ENCODE data around the gene PKDREJ. TPM values are rescaled to one million over a fixed set of nuclear protein-coding genes. Genes with fewer than 3 reads are reported as not detected.

Gene PKDREJ
- total RNA-seq, 1 experiment from 2014 or later = 0.02 TPM

DNA sequence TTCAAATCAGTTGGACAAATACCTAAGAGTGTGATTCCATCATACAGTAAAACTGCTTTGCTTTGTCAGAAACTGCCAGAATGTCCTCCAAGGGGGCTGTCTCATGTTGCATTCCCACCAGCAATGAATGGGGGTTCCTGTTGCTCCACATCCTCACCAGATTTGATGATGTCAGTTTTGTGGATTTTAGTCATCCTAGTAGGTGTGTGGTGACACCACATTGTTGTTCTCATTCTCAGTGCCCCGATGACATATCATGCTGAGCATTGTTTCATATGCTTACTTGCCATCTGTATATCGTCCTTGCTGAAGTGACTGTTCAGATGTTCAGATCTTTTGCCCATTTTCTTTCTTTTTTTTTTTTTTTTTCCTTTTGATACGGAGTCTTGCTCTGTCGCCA lies 50.1 kb downstream of the PKDREJ start:
- H3K9me3 Mint-ChIP-seq = peaks cover 39% of the 10 kb centered on the region
- H3K4me1 Mint-ChIP-seq = no peaks in the 10 kb centered on the region
- peaks cover 5% of the 10 kb centered on the region; the same call in 1 of the 2 replicates for H3K27me3 Mint-ChIP-seq (ENCODE audit: low read depth)
- ChIA-PET CTCF (no interaction called here), POLR2A (interaction anchor here (0.7 kb wide), 1 partner anchor 263 kb away, joined by 9 read pairs; no protein-coding TSS in a partner anchor)
- ATAC-seq (no peak), DNase-seq (ENCODE audit: low spot score) (no peak)
- H3K27ac Mint-ChIP-seq = no peak overlapping the region
- H3K36me3 Mint-ChIP-seq = peaks cover 37% of the 10 kb centered on the region
- H3K4me3 Mint-ChIP-seq = no peak overlapping the region
- TF ChIP-seq GABPB1 (CRISPR knock-in tag; IDR thresholded peaks at IDR 0.05) = no peak
- no peak for TF ChIP-seq NR3C1 (CRISPR knock-in tag; conservative IDR thresholded peaks at IDR 0.05; ENCODE audit: low read depth)
- TF ChIP-seq, protein P1, sequence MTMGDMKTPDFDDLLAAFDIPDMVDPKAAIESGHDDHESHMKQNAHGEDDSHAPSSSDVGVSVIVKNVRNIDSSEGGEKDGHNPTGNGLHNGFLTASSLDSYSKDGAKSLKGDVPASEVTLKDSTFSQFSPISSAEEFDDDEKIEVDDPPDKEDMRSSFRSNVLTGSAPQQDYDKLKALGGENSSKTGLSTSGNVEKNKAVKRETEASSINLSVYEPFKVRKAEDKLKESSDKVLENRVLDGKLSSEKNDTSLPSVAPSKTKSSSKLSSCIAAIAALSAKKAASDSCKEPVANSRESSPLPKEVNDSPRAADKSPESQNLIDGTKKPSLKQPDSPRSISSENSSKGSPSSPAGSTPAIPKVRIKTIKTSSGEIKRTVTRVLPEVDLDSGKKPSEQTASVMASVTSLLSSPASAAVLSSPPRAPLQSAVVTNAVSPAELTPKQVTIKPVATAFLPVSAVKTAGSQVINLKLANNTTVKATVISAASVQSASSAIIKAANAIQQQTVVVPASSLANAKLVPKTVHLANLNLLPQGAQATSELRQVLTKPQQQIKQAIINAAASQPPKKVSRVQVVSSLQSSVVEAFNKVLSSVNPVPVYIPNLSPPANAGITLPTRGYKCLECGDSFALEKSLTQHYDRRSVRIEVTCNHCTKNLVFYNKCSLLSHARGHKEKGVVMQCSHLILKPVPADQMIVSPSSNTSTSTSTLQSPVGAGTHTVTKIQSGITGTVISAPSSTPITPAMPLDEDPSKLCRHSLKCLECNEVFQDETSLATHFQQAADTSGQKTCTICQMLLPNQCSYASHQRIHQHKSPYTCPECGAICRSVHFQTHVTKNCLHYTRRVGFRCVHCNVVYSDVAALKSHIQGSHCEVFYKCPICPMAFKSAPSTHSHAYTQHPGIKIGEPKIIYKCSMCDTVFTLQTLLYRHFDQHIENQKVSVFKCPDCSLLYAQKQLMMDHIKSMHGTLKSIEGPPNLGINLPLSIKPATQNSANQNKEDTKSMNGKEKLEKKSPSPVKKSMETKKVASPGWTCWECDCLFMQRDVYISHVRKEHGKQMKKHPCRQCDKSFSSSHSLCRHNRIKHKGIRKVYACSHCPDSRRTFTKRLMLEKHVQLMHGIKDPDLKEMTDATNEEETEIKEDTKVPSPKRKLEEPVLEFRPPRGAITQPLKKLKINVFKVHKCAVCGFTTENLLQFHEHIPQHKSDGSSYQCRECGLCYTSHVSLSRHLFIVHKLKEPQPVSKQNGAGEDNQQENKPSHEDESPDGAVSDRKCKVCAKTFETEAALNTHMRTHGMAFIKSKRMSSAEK (CRISPR knock-in tag; IDR thresholded peaks at IDR 0.05; ENCODE audit: borderline replicate concordance) = no peak
- no peak for TF ChIP-seq TEAD4 (CRISPR knock-in tag; IDR thresholded peaks at IDR 0.05)
- TF ChIP-seq, protein P2, sequence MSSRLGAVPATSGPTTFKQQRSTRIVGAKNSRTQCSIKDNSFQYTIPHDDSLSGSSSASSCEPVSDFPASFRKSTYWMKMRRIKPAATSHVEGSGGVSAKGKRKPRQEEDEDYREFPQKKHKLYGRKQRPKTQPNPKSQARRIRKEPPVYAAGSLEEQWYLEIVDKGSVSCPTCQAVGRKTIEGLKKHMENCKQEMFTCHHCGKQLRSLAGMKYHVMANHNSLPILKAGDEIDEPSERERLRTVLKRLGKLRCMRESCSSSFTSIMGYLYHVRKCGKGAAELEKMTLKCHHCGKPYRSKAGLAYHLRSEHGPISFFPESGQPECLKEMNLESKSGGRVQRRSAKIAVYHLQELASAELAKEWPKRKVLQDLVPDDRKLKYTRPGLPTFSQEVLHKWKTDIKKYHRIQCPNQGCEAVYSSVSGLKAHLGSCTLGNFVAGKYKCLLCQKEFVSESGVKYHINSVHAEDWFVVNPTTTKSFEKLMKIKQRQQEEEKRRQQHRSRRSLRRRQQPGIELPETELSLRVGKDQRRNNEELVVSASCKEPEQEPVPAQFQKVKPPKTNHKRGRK (CRISPR knock-in tag; IDR thresholded peaks at IDR 0.05; ENCODE audit: borderline replicate concordance) = no peak
- no peak for TF ChIP-seq ETV6 (CRISPR knock-in tag; IDR thresholded peaks at IDR 0.05)
- no peak for TF ChIP-seq HMGA2 (CRISPR knock-in tag; IDR thresholded peaks at IDR 0.05)
- no peak for TF ChIP-seq ZNF416 (CRISPR knock-in tag; IDR thresholded peaks at IDR 0.05)

DNA sequence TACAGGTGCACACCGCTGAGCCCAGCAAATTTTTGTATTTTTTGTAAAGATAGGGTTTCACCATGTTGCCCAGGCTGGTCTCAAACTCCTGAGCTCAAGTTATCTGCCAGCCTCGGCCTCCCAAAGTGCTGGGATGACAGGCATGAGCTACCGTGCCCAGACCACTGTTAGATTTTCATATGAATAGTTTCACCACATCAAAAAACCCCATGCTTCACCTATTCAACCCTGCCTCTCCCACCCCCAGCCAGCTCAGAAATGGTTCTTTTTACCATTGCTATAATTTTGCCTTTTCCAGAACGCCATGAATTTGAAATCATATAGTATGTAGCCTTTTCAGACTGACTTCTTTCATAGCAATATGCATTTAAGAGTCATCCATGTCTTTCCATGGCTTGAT lies 50.9 kb downstream of the PKDREJ start:
- no peak for DNase-seq (ENCODE audit: low spot score)
- Mint-ChIP-seq H3K36me3 (peaks cover 37% of the 10 kb centered on the region), H3K9me3 (peaks cover 39% of the 10 kb centered on the region), H3K27ac (no peak overlapping the region), H3K27me3 (ENCODE audit: low read depth) (peaks cover 5% of the 10 kb centered on the region; the same call in 1 of the 2 replicates), H3K4me1 (no peaks in the 10 kb centered on the region), H3K4me3 (no peak overlapping the region)
- TF ChIP-seq ZNF671 (CRISPR knock-in tag; IDR thresholded peaks at IDR 0.05) (no peak), TCF7 (CRISPR knock-in tag; IDR thresholded peaks at IDR 0.05; ENCODE audit: low read depth) (no peak), OVOL2 (CRISPR knock-in tag; IDR thresholded peaks at IDR 0.05; ENCODE audit: borderline replicate concordance) (no peak), ATF1 (CRISPR knock-in tag; IDR thresholded peaks at IDR 0.05) (no peak), ELF4 (CRISPR knock-in tag; IDR thresholded peaks at IDR 0.05; ENCODE audit: low read depth) (no peak), SMAD4 (CRISPR knock-in tag; IDR thresholded peaks at IDR 0.05) (no peak)
- TF ChIP-seq, protein P3, sequence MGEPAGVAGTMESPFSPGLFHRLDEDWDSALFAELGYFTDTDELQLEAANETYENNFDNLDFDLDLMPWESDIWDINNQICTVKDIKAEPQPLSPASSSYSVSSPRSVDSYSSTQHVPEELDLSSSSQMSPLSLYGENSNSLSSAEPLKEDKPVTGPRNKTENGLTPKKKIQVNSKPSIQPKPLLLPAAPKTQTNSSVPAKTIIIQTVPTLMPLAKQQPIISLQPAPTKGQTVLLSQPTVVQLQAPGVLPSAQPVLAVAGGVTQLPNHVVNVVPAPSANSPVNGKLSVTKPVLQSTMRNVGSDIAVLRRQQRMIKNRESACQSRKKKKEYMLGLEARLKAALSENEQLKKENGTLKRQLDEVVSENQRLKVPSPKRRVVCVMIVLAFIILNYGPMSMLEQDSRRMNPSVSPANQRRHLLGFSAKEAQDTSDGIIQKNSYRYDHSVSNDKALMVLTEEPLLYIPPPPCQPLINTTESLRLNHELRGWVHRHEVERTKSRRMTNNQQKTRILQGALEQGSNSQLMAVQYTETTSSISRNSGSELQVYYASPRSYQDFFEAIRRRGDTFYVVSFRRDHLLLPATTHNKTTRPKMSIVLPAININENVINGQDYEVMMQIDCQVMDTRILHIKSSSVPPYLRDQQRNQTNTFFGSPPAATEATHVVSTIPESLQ (CRISPR knock-in tag; IDR thresholded peaks at IDR 0.05) = no peak
- TF ChIP-seq, protein P4, sequence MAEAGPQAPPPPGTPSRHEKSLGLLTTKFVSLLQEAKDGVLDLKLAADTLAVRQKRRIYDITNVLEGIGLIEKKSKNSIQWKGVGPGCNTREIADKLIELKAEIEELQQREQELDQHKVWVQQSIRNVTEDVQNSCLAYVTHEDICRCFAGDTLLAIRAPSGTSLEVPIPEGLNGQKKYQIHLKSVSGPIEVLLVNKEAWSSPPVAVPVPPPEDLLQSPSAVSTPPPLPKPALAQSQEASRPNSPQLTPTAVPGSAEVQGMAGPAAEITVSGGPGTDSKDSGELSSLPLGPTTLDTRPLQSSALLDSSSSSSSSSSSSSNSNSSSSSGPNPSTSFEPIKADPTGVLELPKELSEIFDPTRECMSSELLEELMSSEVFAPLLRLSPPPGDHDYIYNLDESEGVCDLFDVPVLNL (CRISPR knock-in tag; IDR thresholded peaks at IDR 0.05; ENCODE audit: borderline replicate concordance, low read depth) = no peak
- ChIA-PET CTCF (no interaction called here), POLR2A (no interaction called here)
- no peak for ATAC-seq
